ENCODE measurements around the gene OR2F2.

Gene OR2F2

DNA sequence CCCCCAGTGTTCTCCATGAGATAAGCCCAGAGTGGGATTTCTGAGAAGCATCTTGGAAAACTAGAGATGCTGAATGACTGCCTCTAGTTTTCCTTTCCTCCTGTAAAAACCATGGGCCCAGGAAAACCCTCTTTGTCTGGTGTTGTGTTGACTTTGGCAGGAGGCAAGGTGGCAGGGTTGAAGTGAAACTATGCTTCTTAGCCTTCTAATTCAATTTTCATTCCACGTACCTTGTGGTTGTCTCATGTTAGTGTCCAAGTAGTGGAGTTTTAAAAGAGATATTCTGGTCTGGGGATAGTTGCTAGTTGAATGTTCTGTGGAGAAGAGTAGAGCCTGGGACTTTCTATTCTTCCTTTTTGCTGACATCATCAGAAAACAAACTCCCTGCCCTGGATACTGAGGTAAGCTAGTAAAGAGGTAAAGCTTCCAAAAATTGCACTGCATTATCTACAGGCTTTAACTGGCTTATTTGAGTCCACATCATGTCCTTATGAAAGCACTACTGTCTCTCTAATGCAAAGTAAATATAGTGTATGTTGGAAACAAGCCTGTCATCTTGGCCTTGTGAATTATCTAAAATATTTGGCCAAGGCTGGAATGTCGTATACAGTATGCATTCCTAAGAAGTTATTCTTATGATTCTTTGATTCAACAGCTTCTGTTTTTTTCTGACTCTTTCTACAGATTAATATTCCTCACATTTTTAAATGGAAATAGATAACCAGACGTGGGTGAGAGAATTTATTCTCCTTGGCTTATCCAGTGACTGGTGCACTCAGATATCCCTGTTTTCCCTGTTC lies at the start of gene OR2F2:
OR2F2 (plus strand) TSS at position 708 of the 800 bp plus-strand sequence; CDS start at position 708, 0 bp downstream.
- DNase-seq (ENCODE audit: low read depth in 4 of 4, low spot score in 1 of 4) = no peak

- DNase-seq (ENCODE audit: low read depth in 4 of 4, low spot score in 1 of 4) = no peak
Observed at GRCh38 chr7:143885951-143886350, 49.1 kb upstream of the OR2F2 start.

- no peak for DNase-seq (ENCODE audit: low read depth in 4 of 4, low spot score in 1 of 4)
Observed at GRCh38 chr7:143886826-143887477, 48.1 kb upstream of the OR2F2 start.

DNA sequence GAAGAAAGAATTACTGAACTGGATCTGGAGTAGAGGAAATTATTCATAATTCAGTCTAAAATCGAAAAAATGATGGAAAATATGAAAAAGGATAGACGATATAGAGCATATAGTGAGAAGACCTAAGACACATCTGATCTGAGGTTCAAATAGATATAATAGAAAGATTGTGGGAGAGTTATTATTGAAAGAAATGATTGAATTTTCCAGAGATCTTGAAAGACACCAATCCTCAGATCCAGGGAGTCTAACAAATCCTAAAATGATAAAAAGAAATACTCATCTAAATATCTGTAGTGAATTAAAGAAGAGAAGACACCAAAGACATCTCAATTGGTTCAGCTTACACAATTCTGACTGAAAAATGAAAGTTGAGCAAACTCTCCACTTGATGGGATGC lies 46.0 kb upstream of the OR2F2 start:
- DNase-seq (ENCODE audit: low read depth in 4 of 4, low spot score in 1 of 4) = no peak

GRCh38 chr7:143890558-143890957 lies 44.5 kb upstream of the OR2F2 start:
- no peak for DNase-seq (ENCODE audit: low read depth in 4 of 4, low spot score in 1 of 4)

DNA sequence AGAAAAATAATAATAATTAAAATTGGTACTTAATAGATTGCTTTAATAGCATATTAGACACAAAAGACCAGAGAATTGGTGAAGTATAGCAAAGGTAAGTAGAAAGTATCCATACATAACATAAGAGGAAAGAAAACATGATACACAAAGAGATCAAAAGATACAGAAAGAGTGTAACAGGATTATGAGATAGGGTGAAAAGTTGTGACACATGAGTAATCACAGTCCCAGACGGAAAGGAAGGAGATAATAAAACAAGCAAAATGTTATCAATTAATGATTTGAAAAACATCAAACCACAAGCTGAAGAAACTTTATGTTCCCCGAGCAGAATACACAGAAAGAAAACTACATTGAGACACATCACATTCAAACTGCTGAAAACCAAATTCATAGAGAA lies 43.6 kb upstream of the OR2F2 start:
- no peak for DNase-seq (ENCODE audit: low read depth in 4 of 4, low spot score in 1 of 4)

DNA sequence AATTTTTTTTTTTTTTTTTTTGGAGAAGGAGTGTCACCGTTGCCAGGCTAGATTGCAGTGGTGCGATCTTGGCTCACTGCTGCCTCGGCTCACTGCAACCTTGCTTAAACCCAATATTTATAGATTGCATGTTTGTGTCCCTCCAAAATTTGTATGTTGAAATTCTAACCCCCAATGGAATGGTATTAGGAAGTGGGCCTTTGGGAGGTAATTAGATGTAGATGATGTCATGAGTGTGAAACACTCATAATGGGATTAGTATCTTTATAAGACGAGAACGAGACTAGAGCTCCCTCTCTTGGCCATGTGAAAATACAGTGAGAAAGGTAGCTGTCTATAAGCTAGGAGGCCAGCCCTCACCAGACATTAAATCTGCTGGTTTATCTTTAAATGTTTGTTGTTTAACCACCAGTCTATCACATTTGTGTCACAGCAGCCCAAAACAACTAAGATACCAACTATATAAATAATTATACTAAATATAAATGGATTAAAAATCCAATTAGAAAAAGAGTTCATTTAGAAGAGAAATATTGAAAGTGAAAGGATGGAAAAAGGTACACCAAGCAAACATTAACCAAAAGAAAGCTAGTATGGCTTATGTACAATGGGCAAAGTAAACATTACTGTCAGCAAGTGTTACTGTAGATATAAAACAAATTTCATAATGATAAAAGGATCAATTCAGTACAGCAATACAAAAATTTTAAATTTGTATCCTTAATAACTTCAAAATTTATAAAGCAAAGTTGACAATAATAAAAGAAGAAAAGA lies 42.3 kb upstream of the OR2F2 start:
- DNase-seq (ENCODE audit: low read depth in 4 of 4, low spot score in 1 of 4) = no peak

DNA sequence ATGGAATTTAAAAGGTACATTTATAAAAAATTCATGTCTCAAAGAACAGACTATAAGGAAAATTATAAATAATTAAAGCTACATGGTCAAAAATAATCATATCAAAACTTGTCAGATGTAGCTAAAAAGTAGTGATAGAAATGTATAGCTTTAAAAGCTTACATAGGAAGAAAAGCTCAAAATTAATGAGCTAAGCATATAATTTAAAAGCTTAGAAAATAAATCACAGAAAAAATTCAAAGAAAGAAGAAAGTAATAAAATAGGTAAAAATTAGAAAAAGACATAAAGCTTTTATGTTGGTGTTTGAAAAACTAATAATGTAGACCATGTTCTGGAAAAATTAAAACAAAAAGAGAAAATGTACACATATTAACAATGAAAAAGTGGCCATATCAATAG lies 38.4 kb upstream of the OR2F2 start:
- DNase-seq (ENCODE audit: low read depth in 4 of 4, low spot score in 1 of 4) = no peak

- no peak for DNase-seq (ENCODE audit: low read depth in 4 of 4, low spot score in 1 of 4)
Observed at GRCh38 chr7:143898810-143899209, 36.2 kb upstream of the OR2F2 start.

DNA sequence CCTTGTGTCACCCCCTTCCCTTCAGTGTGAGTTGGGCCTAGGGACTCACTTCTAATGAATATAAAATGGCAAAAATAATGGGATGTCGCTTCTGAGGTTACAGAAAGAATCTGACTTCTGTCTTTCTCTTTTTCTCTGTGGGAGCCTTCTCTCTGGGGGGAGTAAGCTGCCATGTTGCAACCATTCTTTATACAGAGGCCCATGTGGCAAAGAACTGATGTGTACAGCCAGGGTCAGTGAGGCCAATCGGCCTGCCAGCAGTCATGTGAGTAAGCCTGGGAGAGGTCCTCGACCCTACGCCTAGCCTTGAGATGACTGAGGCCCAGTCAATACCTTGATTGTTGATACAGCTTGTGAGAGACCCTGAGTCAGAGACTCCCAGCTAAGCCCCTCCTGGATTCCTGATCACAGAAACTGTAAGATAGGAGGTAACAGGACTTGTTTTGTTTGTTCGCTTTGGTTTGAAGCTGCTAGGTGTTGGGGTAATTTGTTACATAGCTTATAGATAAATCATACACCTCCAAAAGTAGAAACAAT lies 34.7 kb upstream of the OR2F2 start:
- DNase-seq (ENCODE audit: low read depth in 4 of 4, low spot score in 1 of 4) = no peak

DNA sequence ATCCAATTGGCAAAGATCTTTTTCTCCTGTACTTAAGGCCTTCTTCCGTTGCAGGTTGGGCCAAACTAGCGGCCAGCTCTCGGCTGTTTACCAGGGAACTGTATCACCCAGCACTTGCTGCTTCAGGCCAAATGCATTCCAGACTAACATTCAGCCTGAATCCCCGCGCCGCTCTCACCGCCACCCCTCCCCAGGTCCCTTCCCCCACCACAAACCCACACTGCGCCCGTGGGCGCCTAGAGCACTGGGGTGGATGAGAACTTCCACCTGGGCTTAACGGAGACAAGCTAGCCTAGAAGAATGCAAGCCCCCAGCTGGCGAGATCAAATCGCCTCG lies 33.7 kb upstream of the OR2F2 start:
- DNase-seq (ENCODE audit: low read depth in 4 of 4, low spot score in 1 of 4) = no peak

DNA sequence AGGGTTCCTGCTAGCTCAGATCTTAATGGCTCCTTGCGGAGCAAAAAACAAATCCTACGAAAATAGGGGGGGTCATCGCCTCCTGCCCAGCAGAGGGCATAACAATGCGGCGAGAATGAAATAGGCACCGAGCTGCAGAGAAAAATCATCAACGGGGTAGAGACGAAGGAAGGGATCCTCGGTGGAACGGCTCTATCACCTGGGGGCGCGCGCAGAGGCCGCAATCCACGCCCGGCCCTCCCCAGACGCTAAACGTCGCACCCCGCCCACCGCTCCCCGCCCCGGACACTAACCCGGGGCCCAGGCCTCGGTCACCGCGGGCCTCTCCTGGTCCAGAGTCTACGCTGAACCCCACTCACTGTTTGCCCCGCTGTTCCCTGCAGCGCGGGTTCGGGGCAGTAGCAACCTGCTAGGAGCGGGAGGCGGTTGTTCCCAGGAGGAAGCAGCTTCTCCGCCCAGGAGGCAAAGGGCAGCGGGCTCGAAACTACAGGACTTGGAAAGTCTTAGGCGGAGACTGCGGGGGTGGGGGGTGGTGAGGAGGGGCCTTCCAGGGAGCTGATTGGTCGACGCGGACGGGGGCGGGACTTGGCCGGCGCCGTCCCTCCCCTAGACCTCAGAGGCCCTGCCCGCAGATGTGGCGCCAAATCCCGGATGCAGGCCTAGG lies 33.2 kb upstream of the OR2F2 start, which contains the start of gene TCAF1:
TCAF1 (minus strand) TSS at position 509 of the 664 bp plus-strand sequence. CDS start 25,568 bp downstream, outside the sequence.
- DNase-seq (ENCODE audit: low read depth in 4 of 4, low spot score in 1 of 4) = peak; percentile 78 to 93 (median 85)

GRCh38 chr7:143902332-143902899 lies 32.6 kb upstream of the OR2F2 start:
- no peak for DNase-seq (ENCODE audit: low read depth in 4 of 4, low spot score in 1 of 4)

- DNase-seq (ENCODE audit: low read depth in 4 of 4, low spot score in 1 of 4) = no peak
Observed at GRCh38 chr7:143905509-143905908, 29.5 kb upstream of the OR2F2 start.

DNA sequence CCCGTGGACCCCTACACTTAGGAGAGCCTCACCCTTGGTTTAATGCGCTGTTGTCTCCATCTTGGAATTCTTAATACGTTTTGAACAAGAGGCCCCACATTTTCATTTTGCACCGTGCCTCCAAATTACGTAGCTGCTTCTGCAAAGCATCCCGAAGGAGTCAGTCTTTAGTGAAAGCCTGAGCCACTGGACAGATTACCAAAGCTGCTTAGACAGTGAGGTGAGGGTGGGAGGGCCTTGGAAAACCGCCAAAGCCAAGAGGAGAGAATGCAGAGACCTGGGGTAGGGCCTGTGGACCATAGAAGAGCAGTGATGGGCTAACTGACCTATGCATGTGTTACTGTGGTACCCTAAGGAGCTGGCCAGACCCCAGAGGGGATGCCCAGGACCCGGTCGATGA lies 28.9 kb upstream of the OR2F2 start:
- DNase-seq (ENCODE audit: low read depth in 4 of 4, low spot score in 1 of 4) = no peak

GRCh38 chr7:143906895-143907294 lies 28.1 kb upstream of the OR2F2 start:
- DNase-seq (ENCODE audit: low read depth in 4 of 4, low spot score in 1 of 4) = no peak

DNA sequence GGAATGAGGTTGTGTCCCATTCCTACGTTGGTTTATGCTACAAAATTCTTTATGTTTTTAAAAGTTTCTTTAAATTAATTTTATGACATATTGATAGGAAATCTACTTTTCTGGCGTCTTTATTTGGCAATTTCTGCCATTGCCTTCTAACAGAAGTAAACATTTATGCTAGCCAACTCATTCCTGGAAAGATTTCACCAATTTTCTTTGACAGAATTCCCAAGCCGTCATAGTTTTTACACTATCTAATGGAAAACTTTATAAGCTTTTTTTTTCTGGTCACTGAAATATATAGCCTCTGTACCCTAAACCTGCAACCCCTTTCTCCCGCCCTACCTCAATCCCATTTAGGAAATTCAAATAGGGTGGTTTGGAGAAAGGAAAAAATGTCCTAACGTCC lies 26.9 kb upstream of the OR2F2 start:
- no peak for DNase-seq (ENCODE audit: low read depth in 4 of 4, low spot score in 1 of 4)

- DNase-seq (ENCODE audit: low read depth in 4 of 4, low spot score in 1 of 4) = no peak
Observed at GRCh38 chr7:143909863-143910262, 25.2 kb upstream of the OR2F2 start.

DNA sequence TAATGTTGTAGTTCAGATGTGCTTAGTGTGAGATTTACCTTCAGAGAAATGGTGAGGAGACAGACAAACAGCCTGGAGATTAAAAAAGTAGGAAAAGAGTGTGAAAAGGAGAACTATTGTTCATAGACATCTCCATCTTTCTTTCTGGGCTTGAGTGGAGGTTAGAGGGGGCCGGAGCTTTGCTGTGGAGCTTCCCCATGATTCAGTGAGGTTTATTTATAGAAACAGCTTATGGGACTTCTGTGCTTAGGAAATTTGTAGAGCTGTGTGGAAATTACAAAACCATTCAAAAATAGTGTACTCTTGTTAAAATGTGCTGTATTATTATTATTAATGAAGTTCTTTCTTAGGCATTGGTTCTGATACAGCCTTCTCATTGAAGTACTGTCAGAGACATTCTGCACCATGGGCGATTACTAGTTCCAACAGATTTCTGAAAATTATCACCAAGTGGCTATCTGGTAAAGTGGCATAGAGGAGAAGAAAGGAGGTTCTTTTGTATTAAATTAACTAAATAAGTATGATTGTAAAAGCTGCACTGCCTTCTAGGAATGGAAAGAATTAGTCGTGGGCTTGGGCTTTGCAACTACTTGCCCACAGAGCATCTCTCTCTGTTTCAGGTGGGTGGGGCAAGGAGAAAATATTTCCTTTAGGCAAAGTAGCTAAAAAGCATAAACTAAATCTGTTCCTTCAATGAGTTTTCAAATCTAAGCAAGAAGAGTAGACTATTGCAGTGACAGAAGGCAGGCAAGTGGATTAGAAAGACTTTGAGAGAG lies 24.4 kb upstream of the OR2F2 start:
- DNase-seq (ENCODE audit: low read depth in 4 of 4, low spot score in 1 of 4) = no peak

Data from stimulated activated CD4-positive, alpha-beta T cell treated with anti-CD3 and anti-CD28 coated beads, Interleukin-1b, Interleukin-23, amount 100 ng/mL, for 24 hours (primary cell).